WTC11 (cell line): ENCODE measurements around the gene UBE2S. TPM values are rescaled to one million over a fixed set of nuclear protein-coding genes. Genes with fewer than 3 reads are reported as not detected.

Source experiments
- AR ChIP-seq: fragments of 250-450 bp; sonication (Bioruptor Pico); IDR thresholded peaks from 2 replicates; pipeline ENCODE4 v1.9.0; 2021; ENCODE audit warnings: mild to moderate bottlenecking
- ATF1 ChIP-seq: sonication (generic); formaldehyde crosslinking; IDR thresholded peaks from 2 replicates; pipeline ENCODE4 v1.8.1; 2023; ENCODE audit warnings: mild to moderate bottlenecking, moderate library complexity, missing genetic modification reagents
- E2F4 ChIP-seq: sonication (generic); formaldehyde crosslinking; IDR thresholded peaks from 2 replicates; pipeline ENCODE4 v1.8.1; 2022; ENCODE audit warnings: low read depth, mild to moderate bottlenecking, moderate library complexity, missing genetic modification reagents, borderline replicate concordance
- E2F5 ChIP-seq: sonication (generic); formaldehyde crosslinking; IDR thresholded peaks from 2 replicates; pipeline ENCODE4 v1.8.1; 2022; ENCODE audit warnings: mild to moderate bottlenecking, moderate library complexity, missing genetic modification reagents
- ELF4 ChIP-seq: sonication (generic); formaldehyde crosslinking; IDR thresholded peaks from 2 replicates; pipeline ENCODE4 v1.8.1; 2022; ENCODE audit warnings: low read depth, mild to moderate bottlenecking, moderate library complexity, missing genetic modification reagents
- GRHL2 ChIP-seq: fragments of 250-450 bp; sonication (Bioruptor Pico); IDR thresholded peaks from 2 replicates; pipeline ENCODE4 v1.8.0; 2022; ENCODE audit warnings: mild to moderate bottlenecking, moderate library complexity; ENCODE audit not compliant: insufficient replicate concordance, severe bottlenecking
- HMGXB4 ChIP-seq: sonication (generic); formaldehyde crosslinking; IDR thresholded peaks from 2 replicates; pipeline ENCODE4 v1.8.1; 2023; ENCODE audit warnings: mild to moderate bottlenecking, moderate library complexity, missing genetic modification reagents
- MLX ChIP-seq: sonication (generic); formaldehyde crosslinking; IDR thresholded peaks from 2 replicates; pipeline ENCODE4 v1.8.1; 2023; ENCODE audit warnings: mild to moderate bottlenecking, missing genetic modification reagents, moderate library complexity
- MXD4 ChIP-seq: fragments of 250-450 bp; sonication (Bioruptor Pico); IDR thresholded peaks from 2 replicates; pipeline ENCODE4 v1.8.0; 2021; ENCODE audit warnings: mild to moderate bottlenecking, moderate library complexity, borderline replicate concordance
- NFE2L1 ChIP-seq: sonication (generic); formaldehyde crosslinking; IDR thresholded peaks from 2 replicates; pipeline ENCODE4 v1.8.1; 2023; ENCODE audit warnings: missing genetic modification reagents
- NFYB ChIP-seq: sonication (generic); formaldehyde crosslinking; conservative IDR thresholded peaks from 2 replicates; pipeline ENCODE4 v1.8.0; 2022; ENCODE audit warnings: low read depth, missing genetic modification reagents
- NR3C1 ChIP-seq: sonication (generic); formaldehyde crosslinking; conservative IDR thresholded peaks from 2 replicates; pipeline ENCODE4 v1.8.1; 2023; ENCODE audit warnings: low read depth, mild to moderate bottlenecking, missing genetic modification reagents
- PRRX2 ChIP-seq: fragments of 250-450 bp; sonication (Bioruptor Pico); IDR thresholded peaks from 2 replicates; pipeline ENCODE4 v1.8.0; 2021; ENCODE audit warnings: mild to moderate bottlenecking
- SMAD3 ChIP-seq: sonication (generic); formaldehyde crosslinking; IDR thresholded peaks from 2 replicates; pipeline ENCODE4 v1.8.0; 2022; ENCODE audit warnings: missing genetic modification reagents, mild to moderate bottlenecking, borderline replicate concordance
- SMAD4 ChIP-seq: sonication (generic); formaldehyde crosslinking; IDR thresholded peaks from 2 replicates; pipeline ENCODE4 v1.8.0; 2022; ENCODE audit warnings: mild to moderate bottlenecking, missing genetic modification reagents
- SOX15 ChIP-seq: fragments of 250-450 bp; sonication (Bioruptor Pico); IDR thresholded peaks from 2 replicates; pipeline ENCODE4 v1.9.0; 2021; ENCODE audit warnings: mild to moderate bottlenecking
- SP1 ChIP-seq: sonication (generic); formaldehyde crosslinking; conservative IDR thresholded peaks from 2 replicates; pipeline ENCODE4 v1.8.1; 2022; ENCODE audit warnings: missing genetic modification reagents
- TCF7 ChIP-seq: sonication (generic); formaldehyde crosslinking; IDR thresholded peaks from 2 replicates; pipeline ENCODE4 v1.8.0; 2022; ENCODE audit warnings: mild to moderate bottlenecking, low read depth, missing genetic modification reagents, moderate library complexity
- TP53 ChIP-seq: sonication (generic); formaldehyde crosslinking; IDR thresholded peaks from 2 replicates; pipeline ENCODE4 v1.8.1; 2023; ENCODE audit warnings: mild to moderate bottlenecking, missing genetic modification reagents
- ZBTB21 ChIP-seq: sonication (generic); formaldehyde crosslinking; IDR thresholded peaks from 2 replicates; pipeline ENCODE4 v1.8.1; 2023; ENCODE audit warnings: mild to moderate bottlenecking, missing genetic modification reagents, borderline replicate concordance
- ZBTB43 ChIP-seq: sonication (generic); formaldehyde crosslinking; IDR thresholded peaks from 2 replicates; pipeline ENCODE4 v1.8.1; 2023; ENCODE audit warnings: mild to moderate bottlenecking, missing genetic modification reagents
- ZNF263 ChIP-seq: sonication (generic); formaldehyde crosslinking; IDR thresholded peaks from 2 replicates; pipeline ENCODE4 v1.8.1; 2022; ENCODE audit warnings: low read depth, mild to moderate bottlenecking, moderate library complexity, missing genetic modification reagents
- total RNA-seq: library from RNA; stranded (reverse); gene quantifications from 3 replicates; pipeline ENCODE4 v1.2.3, GENCODE V29; 2021
- TF ChIP-seq, protein P1 (sequence below): sonication (generic); formaldehyde crosslinking; IDR thresholded peaks from 2 replicates; pipeline ENCODE4 v1.8.0; 2022; ENCODE audit warnings: missing genetic modification reagents
- TF ChIP-seq, protein P2 (sequence below): fragments of 250-450 bp; sonication (Bioruptor Pico); IDR thresholded peaks from 2 replicates; pipeline ENCODE4 v1.9.0; 2021; ENCODE audit warnings: mild to moderate bottlenecking
- TF ChIP-seq, protein P3 (sequence below): fragments of 250-450 bp; sonication (Bioruptor Pico); IDR thresholded peaks from 2 replicates; pipeline ENCODE4 v1.9.0; 2021; ENCODE audit warnings: moderate library complexity, mild to moderate bottlenecking, inconsistent platforms, borderline replicate concordance

The UBE2S gene
- total RNA-seq, 1 experiment from 2014 or later, result 442 TPM

DNA sequence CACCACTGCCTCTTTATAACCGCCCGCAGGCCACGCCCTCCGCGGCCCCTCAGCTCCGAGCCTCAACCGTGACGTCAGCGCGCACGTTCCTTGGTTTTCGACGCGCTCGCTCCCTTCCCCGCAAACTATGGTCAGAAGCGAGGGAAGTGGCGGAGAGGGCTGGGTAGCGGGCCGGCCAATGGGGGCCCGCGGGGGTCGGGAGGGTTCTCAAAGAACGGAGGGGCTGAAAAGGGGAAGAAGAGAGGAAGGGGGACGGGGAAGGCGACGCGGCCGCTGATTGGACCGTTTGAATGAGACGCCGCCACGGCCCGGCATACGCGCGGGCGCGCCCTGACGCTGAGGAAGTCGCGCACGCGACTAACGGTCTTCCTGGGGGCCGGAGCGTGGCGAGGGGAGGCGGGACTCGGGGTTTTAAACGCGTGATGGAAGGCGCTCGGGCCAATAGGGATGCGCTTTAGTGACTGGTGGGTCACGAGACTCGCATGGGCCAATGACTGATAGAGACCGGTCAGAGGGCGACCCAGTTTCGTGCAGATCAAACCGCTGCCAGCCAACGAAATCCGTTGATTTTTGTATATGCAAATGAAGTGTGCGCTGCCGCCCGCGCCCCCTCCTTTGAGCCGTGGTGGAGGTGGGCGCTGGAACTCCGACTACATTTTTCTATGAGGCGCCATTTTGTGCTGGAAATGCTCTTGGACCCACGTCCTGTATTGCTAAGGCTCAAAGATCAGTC is 378 bp upstream of the UBE2S start (continued):
- TF ChIP-seq E2F4 (peak; percentile 71; the same call in 1 of the 2 replicates), SMAD3 (no peak), GRHL2 (CRISPR knock-in tag) (no peak), AR (no peak), TP53 (peak; percentile 95), MXD4 (CRISPR knock-in tag) (no peak), ZBTB43 (CRISPR knock-in tag) (peak; percentile 90; the same call in 1 of the 2 replicates), ATF1 (no peak), ZBTB21 (CRISPR knock-in tag) (peak; percentile 94), MLX (CRISPR knock-in tag) (no peak), E2F5 (CRISPR knock-in tag) (peak; percentile 86; the same call in 1 of the 2 replicates), HMGXB4 (CRISPR knock-in tag) (no peak), NFYB (peak; percentile 82), NR3C1 (CRISPR knock-in tag) (0 out of 2 replicates have a peak, but pooled peaks have one; percentile 1), SMAD4 (CRISPR knock-in tag) (no peak), NFE2L1 (peak; percentile 58; the same call in 1 of the 2 replicates), ELF4 (peak; percentile 89), SP1 (CRISPR knock-in tag) (peak; percentile 90), PRRX2 (no peak), TCF7 (no peak; the same call in 1 of the 2 replicates), SOX15 (no peak), ZNF263 (CRISPR knock-in tag) (peak; percentile 40; the same call in 1 of the 2 replicates)
- TF ChIP-seq, protein P1, sequence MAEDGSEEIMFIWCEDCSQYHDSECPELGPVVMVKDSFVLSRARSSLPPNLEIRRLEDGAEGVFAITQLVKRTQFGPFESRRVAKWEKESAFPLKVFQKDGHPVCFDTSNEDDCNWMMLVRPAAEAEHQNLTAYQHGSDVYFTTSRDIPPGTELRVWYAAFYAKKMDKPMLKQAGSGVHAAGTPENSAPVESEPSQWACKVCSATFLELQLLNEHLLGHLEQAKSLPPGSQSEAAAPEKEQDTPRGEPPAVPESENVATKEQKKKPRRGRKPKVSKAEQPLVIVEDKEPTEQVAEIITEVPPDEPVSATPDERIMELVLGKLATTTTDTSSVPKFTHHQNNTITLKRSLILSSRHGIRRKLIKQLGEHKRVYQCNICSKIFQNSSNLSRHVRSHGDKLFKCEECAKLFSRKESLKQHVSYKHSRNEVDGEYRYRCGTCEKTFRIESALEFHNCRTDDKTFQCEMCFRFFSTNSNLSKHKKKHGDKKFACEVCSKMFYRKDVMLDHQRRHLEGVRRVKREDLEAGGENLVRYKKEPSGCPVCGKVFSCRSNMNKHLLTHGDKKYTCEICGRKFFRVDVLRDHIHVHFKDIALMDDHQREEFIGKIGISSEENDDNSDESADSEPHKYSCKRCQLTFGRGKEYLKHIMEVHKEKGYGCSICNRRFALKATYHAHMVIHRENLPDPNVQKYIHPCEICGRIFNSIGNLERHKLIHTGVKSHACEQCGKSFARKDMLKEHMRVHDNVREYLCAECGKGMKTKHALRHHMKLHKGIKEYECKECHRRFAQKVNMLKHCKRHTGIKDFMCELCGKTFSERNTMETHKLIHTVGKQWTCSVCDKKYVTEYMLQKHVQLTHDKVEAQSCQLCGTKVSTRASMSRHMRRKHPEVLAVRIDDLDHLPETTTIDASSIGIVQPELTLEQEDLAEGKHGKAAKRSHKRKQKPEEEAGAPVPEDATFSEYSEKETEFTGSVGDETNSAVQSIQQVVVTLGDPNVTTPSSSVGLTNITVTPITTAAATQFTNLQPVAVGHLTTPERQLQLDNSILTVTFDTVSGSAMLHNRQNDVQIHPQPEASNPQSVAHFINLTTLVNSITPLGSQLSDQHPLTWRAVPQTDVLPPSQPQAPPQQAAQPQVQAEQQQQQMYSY (CRISPR knock-in tag), result no peak
- TF ChIP-seq, protein P2, sequence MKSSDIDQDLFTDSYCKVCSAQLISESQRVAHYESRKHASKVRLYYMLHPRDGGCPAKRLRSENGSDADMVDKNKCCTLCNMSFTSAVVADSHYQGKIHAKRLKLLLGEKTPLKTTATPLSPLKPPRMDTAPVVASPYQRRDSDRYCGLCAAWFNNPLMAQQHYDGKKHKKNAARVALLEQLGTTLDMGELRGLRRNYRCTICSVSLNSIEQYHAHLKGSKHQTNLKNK (CRISPR knock-in tag), result no peak
- TF ChIP-seq, protein P3, sequence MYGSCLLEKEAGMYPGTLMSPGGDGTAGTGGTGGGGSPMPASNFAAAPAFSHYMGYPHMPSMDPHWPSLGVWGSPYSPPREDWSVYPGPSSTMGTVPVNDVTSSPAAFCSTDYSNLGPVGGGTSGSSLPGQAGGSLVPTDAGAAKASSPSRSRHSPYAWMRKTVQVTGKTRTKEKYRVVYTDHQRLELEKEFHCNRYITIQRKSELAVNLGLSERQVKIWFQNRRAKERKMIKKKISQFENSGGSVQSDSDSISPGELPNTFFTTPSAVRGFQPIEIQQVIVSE (CRISPR knock-in tag), result no peak
